ENCODE results near the gene HS6ST2.

- TF ChIP-seq CTCF (IDR thresholded peaks at IDR 0.05) (no peak), REST (IDR thresholded peaks at IDR 0.05; ENCODE audit: low read depth, low read length) (no peak), CHD2 (IDR thresholded peaks at IDR 0.05; ENCODE audit: low read length, partially characterized antibody) (no peak), PBX3 (IDR thresholded peaks at IDR 0.05) (no peak), EZH2phosphoT487 (IDR thresholded peaks at IDR 0.05; ENCODE audit: borderline replicate concordance, low read depth) (no peak), EP300 (IDR thresholded peaks at IDR 0.05; ENCODE audit: borderline replicate concordance in 1 of 2, low read depth in 1 of 2, low read length in 1 of 2) (no peak), SMC3 (IDR thresholded peaks at IDR 0.05; ENCODE audit: low read depth, low read length) (no peak), GABPA (IDR thresholded peaks at IDR 0.05; ENCODE audit: low read depth) (no peak), TAF1 (IDR thresholded peaks at IDR 0.05; ENCODE audit: borderline replicate concordance, low read depth, low read length) (no peak), MAX (IDR thresholded peaks at IDR 0.05; ENCODE audit: low read depth) (no peak)
Observed at GRCh38 chrX:132955690-132956089, 2.7 kb downstream of the HS6ST2 start.

Data from SK-N-SH (cell line).